GM19397 (cell line): Measurements from ENCODE around the gene RFC4.
A peak's percentile ranks its signal among the peaks of the same experiment; 100 is the strongest.

Experiments used
- ATAC-seq: cut with Tn5 transposase; IDR thresholded peaks from one replicate; pipeline ENCODE4 v1.9.1; 2021; ENCODE audit warnings: mild to moderate bottlenecking, moderate library complexity; ENCODE audit not compliant: unreplicated experiment

Gene RFC4

GRCh38 chr3:186787642-186788481 lies 18.4 kb downstream of the RFC4 start:
- ATAC-seq = no peak

DNA sequence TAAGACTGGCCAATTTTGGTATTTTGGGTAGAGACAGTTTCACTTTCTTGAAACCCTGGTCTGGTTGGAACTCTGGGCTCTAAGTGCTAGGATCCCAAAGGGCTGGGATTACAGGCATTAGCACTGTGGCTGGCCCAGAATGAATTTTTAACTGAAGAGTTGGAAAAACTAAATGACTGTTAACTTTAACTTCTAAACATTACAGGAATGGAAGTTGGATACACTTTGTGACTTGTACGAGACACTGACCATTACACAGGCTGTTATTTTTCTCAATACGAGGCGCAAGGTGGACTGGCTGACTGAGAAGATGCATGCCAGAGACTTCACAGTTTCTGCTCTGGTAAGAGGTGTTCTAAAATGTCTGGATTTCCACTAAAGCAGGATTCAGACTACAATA lies 19.4 kb downstream of the RFC4 start:
- ATAC-seq = no peak

GRCh38 chr3:186785495-186786018 lies 20.7 kb downstream of the RFC4 start:
- no peak for ATAC-seq

GRCh38 chr3:186784820-186785494 lies 21.3 kb downstream of the RFC4 start:
- no peak for ATAC-seq

GRCh38 chr3:186783731-186784515 lies 22.4 kb downstream of the RFC4 start:
- ATAC-seq = peak; percentile 67

DNA sequence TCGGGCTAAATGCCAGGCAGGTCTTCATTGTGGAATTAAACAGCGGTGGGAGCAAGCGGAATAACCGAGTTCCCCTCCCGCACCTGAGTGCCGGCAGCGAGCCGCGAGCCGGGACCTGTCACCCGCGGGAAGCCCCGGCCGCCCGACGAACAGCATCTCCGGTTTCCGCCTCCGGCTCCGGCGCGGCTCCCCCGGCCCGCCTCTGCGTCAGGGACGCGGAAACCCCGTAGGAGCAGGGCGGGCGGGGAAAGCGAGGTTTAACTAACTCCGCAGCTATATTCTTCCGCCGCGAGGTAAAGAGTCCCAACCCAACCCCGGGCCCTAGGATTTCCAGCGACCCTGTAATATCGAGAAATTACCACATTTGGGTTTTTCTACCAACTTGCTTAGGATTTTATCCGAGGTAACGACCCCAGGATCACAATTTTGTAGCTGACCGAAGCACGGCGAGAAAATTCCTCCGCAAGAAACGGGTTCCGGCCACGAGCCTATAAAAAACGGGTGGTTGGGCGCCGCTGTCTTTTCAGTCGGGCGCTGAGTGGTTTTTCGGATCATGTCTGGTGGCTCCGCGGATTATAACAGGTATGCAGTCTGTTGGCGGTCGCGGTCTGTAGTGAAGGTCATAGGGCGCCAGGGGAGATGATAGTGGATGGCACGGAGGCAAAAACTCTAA lies 23.1 kb downstream of the RFC4 start, which contains the start of gene EIF4A2:
Gene EIF4A2 (plus strand): TSS at position 520 of the 673 bp plus-strand sequence. CDS start 34 bp downstream, at position 554.
- peak; percentile 55 for ATAC-seq

DNA sequence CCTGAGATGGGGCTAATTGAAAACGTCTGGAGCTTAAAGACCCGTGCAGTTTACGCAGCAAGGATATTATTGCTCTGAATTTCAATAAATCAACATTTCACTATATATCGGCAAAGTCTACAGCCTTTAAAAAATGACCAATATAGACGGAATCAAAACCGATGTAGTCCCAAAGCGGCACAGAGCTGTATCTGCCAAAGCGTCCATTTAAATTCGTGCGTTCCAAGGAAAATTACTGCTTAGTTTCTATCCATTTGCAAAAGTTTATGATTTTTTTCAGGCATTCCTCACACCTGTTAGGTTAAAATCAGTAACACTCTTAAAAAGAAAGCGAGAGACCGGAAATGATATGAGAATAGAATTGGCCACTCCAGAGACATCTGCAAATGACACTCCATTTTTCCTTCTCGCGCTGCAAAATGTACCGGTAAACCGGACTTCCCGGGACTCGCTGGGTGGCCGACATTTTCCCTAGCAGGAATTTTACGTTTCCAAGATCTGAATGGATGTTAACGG lies 23.7 kb downstream of the RFC4 start:
- ATAC-seq = peak; percentile 12

DNA sequence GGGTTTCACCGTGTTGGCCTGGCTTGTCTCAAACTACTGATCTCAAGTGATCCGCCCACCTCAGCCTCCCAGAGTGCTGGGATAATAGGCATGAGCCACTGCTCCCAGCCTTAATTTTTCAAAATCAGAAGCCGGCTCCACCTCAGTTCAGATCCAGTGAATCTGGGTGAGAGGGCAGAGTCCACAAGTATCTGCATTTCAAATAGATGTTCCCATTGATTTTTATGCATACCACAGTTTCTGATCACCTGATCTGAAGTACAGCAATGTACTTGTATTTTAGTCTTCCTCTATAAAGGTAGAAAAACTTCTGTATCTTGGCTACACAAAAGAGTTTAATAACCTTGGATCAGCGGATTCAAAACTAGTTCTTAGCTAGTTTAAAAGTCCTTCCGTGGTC lies 27.1 kb downstream of the RFC4 start:
- no peak for ATAC-seq

- ATAC-seq = no peak
Measured at GRCh38 chr3:186775999-186776398, 30.3 kb downstream of the RFC4 start.

GRCh38 chr3:186772701-186773417 lies 33.4 kb downstream of the RFC4 start:
- ATAC-seq = peak; percentile 92

GRCh38 chr3:186772281-186772694 lies 34.0 kb downstream of the RFC4 start:
- ATAC-seq = peak; percentile 28

GRCh38 chr3:186760897-186761447 lies 45.3 kb downstream of the RFC4 start:
- ATAC-seq = no peak

- no peak for ATAC-seq
Measured at GRCh38 chr3:186760141-186760833, 46.0 kb downstream of the RFC4 start.

DNA sequence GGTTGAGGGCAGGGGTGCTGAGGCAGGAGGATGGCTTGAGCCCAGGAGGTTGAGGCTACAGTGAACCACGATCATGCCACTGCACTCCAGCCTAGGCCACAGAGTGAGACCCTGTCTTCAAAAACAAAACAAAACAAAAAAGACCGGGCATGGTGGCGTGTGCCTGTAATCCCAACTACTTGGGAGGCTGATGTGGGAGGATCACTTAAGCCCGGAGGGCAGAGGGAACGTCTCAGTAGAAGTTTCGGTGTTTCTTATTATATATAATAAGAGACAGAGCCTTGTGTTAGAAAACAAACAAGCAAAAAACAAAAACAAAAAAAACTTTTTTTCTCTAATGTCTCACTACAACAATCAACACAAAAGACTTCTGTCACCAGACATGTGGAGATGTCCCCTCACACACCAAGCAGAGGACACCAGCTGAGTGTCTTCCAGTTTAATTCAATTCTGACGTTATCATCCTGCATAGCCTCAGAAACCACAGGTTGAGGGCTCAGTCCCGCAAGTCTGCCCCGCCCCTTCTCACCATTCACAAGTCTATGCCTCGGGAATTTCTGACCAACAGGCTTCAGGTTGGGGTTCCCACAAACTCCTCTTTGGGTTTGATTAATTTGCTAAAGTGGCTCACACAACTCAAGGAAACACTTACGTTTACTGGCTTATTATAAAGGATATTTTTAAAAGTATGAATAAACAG lies 46.9 kb downstream of the RFC4 start:
- ATAC-seq = no peak

GRCh38 chr3:186757686-186758220 lies 48.5 kb downstream of the RFC4 start:
- ATAC-seq = no peak

DNA sequence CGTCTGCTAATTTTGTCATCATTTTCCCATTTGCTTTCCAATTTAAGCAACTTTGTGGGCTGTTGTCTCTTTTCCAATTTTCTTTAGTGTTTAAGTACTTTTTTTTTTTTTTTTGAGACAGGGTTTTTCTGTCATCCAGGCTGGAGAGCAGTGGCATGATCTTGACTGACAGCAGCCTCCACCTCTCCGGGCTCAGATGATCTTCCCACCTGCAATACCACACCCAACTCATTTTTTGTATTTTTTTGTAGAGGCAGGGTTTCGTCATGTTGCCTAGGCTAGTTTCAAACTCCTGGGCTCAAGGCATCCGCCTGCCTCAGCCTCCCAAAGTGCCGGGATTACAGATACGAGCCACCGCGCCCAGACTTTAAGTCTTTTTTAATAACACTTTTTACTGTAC lies 49.1 kb downstream of the RFC4 start:
- ATAC-seq = no peak

DNA sequence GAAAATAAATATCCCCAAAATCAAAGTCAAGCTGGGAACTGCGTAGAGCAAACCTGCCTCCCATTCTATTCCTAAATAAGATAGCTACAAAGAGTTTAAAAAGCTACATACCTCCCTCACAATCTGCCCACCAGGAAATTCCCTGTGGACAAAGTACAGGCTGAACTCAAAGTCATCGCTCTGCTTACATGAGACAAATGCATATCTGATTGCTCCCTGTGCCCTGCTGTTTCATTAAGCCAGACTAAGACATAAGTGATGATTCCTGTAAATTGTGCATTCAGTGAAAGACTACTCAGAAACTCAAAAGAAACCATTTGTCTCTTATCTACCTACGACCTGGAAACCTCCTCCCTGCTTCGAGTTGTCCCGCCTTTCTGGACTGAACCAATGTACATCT lies 51.4 kb downstream of the RFC4 start:
- no peak for ATAC-seq

- no peak for ATAC-seq
Measured at GRCh38 chr3:186754006-186754405, 52.3 kb downstream of the RFC4 start.
